Transverse colon (tissue), 4 donors: ENCODE measurements around the gene GID8.

Experiments
- CTCF ChIP-seq, 5 experiments: fragments of 200-600 bp in 3 of 5; fragments of 450-650 bp in 2 of 5; sonication (generic) in 3 of 5; IDR thresholded peaks; 1 replicate in 2 of 5; 2 replicates in 3 of 5; pipeline ENCODE4 v1.5.1; 2016 to 2017; ENCODE audit warnings: antibody characterized with exemption in 5 of 5, inconsistent platforms in 3 of 5, mild to moderate bottlenecking in 2 of 5, moderate library complexity in 1 of 5
- EP300 ChIP-seq: sonication (generic); formaldehyde crosslinking; IDR thresholded peaks from one replicate; pipeline ENCODE4 v1.6.1; 2017; ENCODE audit warnings: antibody characterized with exemption, low read depth
- POLR2A ChIP-seq: fragments of 450-650 bp; IDR thresholded peaks from one replicate; pipeline ENCODE4 v1.6.1; 2016; ENCODE audit warnings: antibody characterized with exemption, mild to moderate bottlenecking, moderate library complexity
- POLR2AphosphoS5 ChIP-seq, 3 donors: sonication (generic); formaldehyde crosslinking; IDR thresholded peaks; one replicate each; pipeline ENCODE4 v1.6.1; 2016; ENCODE audit warnings: antibody characterized with exemption in 3 of 3

GRCh38 chr20:62970307-62971210 lies 32.6 kb downstream of the GID8 start:
- TF ChIP-seq CTCF (IDR thresholded peaks at IDR 0.05), result no peak
- no peak for TF ChIP-seq POLR2A
- TF ChIP-seq POLR2AphosphoS5 (IDR thresholded peaks at IDR 0.05), result no peak
- TF ChIP-seq EP300, result no peak
